GM12872 (cell line): ENCODE results near the gene AMIGO1.

Experiments
- TF ChIP-seq, protein P1 (sequence below): IDR thresholded peaks from 3 replicates; pipeline ENCODE4 v1.5.1; 2011; ENCODE audit warnings: low read depth, mild to moderate bottlenecking, low read length, moderate library complexity; ENCODE audit not compliant: insufficient read depth

Gene AMIGO1

GRCh38 chr1:109498161-109498801, 11.2 kb downstream of the AMIGO1 start:
- TF ChIP-seq, protein P1, sequence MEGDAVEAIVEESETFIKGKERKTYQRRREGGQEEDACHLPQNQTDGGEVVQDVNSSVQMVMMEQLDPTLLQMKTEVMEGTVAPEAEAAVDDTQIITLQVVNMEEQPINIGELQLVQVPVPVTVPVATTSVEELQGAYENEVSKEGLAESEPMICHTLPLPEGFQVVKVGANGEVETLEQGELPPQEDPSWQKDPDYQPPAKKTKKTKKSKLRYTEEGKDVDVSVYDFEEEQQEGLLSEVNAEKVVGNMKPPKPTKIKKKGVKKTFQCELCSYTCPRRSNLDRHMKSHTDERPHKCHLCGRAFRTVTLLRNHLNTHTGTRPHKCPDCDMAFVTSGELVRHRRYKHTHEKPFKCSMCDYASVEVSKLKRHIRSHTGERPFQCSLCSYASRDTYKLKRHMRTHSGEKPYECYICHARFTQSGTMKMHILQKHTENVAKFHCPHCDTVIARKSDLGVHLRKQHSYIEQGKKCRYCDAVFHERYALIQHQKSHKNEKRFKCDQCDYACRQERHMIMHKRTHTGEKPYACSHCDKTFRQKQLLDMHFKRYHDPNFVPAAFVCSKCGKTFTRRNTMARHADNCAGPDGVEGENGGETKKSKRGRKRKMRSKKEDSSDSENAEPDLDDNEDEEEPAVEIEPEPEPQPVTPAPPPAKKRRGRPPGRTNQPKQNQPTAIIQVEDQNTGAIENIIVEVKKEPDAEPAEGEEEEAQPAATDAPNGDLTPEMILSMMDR: peak; percentile 58

DNA sequence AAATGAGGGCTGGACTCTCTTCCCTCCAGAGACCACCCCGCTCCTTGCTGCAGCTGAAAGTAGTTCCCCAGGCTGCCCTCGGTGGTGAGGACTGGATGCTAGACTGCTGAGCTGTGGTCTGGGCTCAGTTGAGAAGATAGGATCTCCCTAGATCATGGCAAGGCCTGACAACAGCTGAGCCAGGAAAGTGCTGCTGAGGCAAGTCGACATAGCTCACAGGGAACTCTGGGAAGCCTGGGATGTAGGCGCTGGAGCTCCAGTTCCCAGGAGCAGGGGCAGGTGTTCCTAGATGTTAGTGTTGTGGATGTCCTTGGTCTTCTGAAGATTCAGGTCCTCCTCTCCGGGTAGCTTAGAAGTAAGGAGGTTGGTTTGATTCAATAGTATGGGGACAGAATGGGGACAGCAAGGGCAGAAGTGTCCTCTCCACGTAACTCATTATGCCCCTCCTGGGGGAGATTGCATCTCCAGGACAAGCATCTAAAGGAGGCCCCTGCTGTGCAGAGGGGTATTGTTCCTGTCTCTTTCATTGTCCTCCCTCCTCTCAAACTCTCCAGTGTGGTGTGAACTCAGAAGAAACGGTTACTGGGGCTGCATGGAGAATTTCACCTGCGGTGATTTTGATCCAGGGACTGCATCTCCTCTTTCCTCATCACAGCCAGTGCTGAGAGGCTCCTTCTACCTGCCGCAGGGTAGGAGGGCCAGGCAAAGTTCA, 11.9 kb downstream of the AMIGO1 start:
- TF ChIP-seq, protein P1: no peak

DNA sequence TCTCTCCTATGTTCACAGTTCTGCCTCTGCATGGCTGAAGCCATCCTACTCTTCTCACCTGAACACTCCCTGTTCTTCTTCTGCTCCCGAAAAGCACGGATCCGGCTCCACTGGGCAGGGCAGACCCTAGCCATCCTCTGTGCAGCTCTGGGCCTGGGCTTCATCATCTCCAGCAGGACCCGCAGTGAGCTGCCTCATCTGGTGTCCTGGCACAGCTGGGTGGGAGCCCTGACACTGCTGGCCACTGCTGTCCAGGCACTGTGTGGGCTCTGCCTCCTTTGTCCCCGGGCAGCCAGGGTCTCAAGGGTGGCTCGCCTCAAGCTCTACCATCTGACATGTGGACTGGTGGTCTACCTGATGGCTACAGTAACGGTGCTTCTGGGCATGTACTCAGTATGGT, 13.8 kb downstream of the AMIGO1 start:
- TF ChIP-seq, protein P1: no peak

DNA sequence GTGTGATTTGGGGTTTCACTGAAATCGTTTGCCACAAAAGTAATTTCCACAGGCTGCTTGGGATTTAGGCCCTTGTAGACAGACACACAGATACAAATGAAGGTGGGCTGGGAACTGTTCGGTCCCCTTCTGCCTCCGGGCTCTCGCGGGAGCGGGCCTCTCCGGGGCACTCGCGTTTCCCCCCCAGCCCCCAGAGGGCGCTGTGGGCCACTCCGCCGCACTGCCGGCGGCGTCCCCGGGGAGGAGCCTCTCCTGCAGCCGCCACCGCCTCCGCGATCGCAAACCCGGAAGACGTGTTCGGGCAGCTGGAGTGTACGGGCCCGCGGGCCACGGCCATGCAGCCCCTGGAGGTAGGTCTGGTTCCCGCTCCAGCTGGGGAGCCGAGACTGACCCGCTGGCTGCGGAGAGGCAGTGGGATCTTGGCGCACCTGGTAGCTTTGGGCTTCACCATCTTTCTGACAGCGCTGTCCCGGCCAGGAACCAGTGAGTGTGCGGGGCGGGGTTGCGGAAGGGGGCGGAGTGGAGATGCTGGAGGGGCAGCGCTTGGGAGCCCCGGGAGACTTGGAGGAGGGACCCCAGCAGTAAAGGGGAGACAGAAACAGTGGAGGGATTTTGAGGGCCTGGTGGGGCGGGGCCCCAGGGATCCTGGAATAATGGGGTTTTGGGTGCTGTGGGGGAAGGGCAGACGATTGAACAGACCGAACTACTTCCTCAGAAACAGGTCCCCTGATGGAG, 15.6 kb downstream of the AMIGO1 start, which contains the start of gene CYB561D1:
CYB561D1 (plus strand) TSS at position 290 of the 735 bp plus-strand sequence; CDS start at position 336, 46 bp downstream.
- TF ChIP-seq, protein P1: peak; percentile 94

DNA sequence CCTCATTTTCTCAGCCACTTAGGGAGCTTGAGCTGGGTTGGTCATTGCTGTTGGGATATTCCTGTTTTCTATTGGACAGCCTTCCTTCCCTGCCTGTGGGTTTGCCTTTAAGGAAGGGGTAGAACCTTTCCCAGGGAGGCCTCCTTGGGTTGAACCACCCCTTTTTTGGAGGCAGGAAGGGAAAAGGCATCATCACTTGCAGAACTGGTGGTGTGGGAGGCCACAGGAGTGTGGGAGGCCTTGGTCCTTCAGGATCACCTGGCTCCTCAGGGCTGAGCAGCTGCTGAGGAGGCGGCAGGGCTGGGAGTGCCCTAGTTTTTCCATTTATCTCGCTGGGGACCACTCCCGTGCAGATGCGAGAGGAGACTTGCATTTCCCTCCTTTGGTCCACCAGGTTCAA, 16.3 kb downstream of the AMIGO1 start:
- TF ChIP-seq, protein P1: no peak

DNA sequence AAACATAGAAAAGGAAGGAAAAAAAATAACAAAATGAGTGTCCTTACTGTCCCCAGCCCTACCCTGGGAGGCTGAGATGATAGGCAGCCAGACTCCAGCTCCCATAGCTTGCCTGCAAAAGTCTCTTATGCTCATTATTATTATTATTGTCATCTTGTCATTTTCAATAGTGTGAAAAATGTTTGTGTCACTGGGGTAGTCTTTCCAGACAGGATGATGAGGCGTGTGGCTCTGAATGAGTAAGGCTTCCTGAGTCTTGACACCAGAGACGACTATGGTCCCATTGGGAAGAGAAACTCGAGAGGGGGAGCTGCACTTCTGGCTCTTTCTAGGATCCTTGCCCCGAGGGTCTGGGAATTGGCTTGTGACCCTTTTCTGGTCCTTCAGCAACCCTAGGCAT, 16.7 kb downstream of the AMIGO1 start:
- TF ChIP-seq, protein P1: no peak

GRCh38 chr1:109491372-109491771, 18.2 kb downstream of the AMIGO1 start:
- TF ChIP-seq, protein P1: no peak
